Left ventricle myocardium superior (tissue), 1 donor: ENCODE data around the gene ALOX15B. TPM values are rescaled to one million over a fixed set of nuclear protein-coding genes. Genes with fewer than 3 reads are reported as not detected.
"Not testable (repeated sequence)": the region's sequence is repeated elsewhere in the genome, so short reads cannot be mapped to it uniquely, and the experiment has no call there.

Experiments
- ATAC-seq: fragments of 200-7000 bp; cut with Tn5 transposase; one replicate; pipeline ENCODE4 v1.9.1; 2020; ENCODE audit warnings: mild to moderate bottlenecking, moderate library complexity
- DNase-seq: peaks from one replicate; pipeline ENCODE4 v3.0.0-alpha.2; 2020
- intact Hi-C: fragments of 100-400 bp; cut with micrococcal nuclease; formaldehyde crosslinking; loops from one replicate; pipeline ENCODE4 v1.11.0; 2022
- total RNA-seq: library from RNA; stranded (reverse); fragmentation: NEBNext Ultra II Directional; extraction: Animal tissue kit (Norgen Biotek cat#: 25700); gene quantifications from one replicate; pipeline ENCODE4 v1.2.1, GENCODE V29; 2021
- donor health status: DM: no; HTN: yes; CAD: no; lungs with severe emphysema.

Gene ALOX15B
- total RNA-seq, 1 donor from 2014 or later = not detected

- DNase-seq (peak; percentile 77), ATAC-seq (peak; percentile 74)
- intact Hi-C loops = no loop called here
These were observed 35.0 kb downstream of the ALOX15B start for GRCh38 chr17:8073627-8074484.

- DNase-seq = no peak
These were observed 35.7 kb downstream of the ALOX15B start for GRCh38 chr17:8074554-8074953.

GRCh38 chr17:8075081-8075480, 36.2 kb downstream of the ALOX15B start:
- ATAC-seq (no peak), DNase-seq (no peak)
- intact Hi-C loops = no loop called here

More at GRCh38 chr17:8074554-8074953, 35.7 kb downstream of the ALOX15B start:
- no peak for ATAC-seq
- intact Hi-C loops = no loop called here

- DNase-seq (no peak), ATAC-seq (no peak)
- intact Hi-C loops = no loop called here
These were observed 36.9 kb downstream of the ALOX15B start for GRCh38 chr17:8075574-8076342.

DNA sequence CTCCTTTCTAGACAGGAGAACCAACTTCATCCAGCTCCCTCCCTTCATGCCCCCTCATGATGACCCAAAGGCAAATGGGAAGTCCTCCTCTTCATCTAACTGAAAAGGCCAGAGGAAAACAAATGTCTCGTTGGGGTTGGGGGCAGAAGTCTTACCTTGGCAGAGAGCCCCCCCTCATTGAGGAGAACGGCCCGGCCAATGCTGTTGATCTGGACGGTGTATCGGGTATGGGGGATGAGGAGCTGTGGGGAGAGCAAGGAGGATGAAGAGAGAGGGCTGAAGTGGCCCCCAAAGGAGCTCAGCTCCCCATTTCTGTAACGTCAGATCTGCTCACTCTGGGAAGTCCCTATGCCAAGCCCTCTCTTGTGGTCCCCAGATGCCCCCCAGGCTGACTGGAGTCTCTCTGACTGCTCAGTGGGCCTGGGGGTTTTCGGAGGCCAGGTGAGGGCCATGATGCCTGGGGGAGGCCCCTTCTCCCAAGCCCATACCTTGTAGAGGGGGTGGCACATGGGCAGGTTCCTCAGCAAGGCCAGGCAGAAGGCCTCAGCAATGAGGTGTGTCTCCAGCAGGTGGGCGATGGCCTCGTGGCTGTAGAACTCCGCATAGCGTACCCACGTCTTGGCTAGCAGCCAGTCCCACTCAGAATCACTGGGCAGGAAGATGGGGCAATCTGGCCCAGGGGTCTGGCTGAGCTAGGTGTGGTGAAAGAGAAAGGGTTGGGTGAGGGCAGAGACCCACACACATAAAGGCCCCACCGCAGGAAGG, 37.8 kb downstream of the ALOX15B start:
- no peak for DNase-seq
- intact Hi-C loops = no loop called here

DNA sequence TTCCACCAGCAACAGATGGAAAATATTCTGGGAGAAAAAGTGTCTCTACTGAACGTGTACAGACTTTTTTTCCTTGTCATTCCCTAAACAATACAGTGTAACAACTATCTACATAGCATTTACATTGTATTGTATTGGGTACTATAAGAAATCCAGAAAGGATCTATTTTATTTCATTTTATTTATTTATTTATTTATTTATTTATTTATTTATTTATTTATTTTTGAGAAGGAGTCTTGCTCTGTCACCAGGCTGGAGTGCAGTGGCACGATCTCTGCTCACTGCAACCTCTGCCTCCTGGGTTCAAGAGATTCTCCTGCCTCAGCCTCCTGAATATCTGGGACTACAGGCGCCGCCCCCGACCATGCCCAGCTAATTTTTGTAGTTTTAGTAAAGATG, 39.1 kb downstream of the ALOX15B start:
- DNase-seq, intact Hi-C loops, ATAC-seq: not testable (repeated sequence)

More for the DNA sequence above, 37.8 kb downstream of the ALOX15B start:
- no peak for ATAC-seq

GRCh38 chr17:8079291-8080207, 40.7 kb downstream of the ALOX15B start:
- intact Hi-C loops = no loop called here
- DNase-seq (peak; percentile 83), ATAC-seq (peak; percentile 95)

DNA sequence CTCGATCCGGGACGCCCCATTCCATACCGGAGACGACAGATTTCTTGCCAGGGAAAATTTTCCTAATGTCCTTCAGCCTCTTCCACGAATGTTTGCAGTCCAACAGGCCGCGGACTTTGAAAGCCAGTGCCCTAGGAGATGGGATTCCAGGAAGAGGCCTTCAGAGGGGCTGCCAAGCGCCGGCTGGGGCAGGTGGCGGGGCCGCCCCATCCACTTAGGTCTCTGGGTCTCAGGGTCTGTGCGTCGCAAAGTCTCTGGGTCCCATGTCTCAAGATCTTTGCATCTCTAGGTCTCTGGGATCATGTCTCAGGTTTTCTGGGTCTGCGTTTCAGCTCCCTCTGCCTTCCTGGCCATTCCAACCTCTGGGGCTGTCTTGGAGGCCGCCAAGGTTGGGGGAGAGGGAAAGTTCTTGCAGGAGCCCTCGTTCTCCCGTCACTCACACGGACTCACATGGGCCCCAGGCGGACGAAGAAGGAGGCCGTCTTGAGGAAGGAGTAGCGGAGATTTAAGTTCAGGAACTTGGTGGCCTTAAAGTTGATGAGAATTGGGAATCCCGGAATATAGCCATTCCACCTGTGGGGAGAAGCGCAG, 41.4 kb downstream of the ALOX15B start:
- intact Hi-C loops = no loop called here
- peak; percentile 30 for ATAC-seq

GRCh38 chr17:8080799-8081219, 42.0 kb downstream of the ALOX15B start:
- no peak for DNase-seq
- ATAC-seq = no peak
- intact Hi-C loops = no loop called here

More for the DNA sequence above, 41.4 kb downstream of the ALOX15B start:
- DNase-seq = no peak

DNA sequence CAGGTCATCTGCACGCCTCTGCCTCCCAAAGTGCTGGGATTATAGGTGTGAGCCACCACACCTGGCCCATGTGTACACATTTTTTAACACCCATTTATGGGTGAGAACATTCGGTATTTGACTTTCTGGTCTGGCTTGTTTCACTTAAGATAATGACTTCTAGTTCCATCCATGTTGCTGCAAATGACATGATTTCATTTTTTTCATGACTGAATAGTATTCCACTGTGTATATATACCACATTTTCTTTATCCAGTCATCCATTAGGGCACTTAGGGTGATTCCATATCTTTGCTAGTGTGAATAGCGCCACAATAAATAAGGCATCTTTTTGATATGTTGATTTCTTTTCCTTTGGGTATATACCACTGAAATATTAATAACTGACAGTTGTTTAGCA, 43.0 kb downstream of the ALOX15B start:
- intact Hi-C loops = no loop called here
- DNase-seq = no peak
- ATAC-seq = no peak

GRCh38 chr17:8082292-8082691, 43.4 kb downstream of the ALOX15B start:
- no peak for DNase-seq
- intact Hi-C loops = no loop called here
- ATAC-seq = no peak

DNA sequence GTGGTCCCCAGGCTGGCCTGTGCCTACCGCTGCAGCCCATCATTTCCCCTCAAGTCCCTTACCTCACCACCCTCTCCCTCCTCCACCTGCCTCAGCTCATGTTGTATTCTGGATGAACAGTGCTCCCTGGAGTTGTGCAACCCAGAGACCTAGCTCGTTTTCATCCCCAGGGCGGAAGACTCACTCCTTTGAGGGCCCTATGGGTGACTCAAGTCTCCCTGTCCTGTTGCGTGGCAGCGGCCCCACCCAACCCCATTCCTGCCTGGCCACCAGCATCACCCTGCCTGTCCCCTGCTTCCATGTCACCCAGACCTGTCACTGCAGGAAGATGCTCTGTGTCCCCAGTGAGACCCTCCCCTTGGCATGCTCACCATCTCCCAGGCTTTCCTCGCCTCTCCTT, 45.4 kb downstream of the ALOX15B start:
- no peak for DNase-seq

GRCh38 chr17:8087075-8087951, 48.5 kb downstream of the ALOX15B start, which contains the start of gene ALOX12B:
Gene ALOX12B (minus strand): TSS chr17:8087716. CDS start chr17:8087442, 274 bp downstream.
- DNase-seq (no peak), ATAC-seq (no peak)
- intact Hi-C loops = no loop called here

More for the DNA sequence above, 45.4 kb downstream of the ALOX15B start:
- ATAC-seq = no peak
- intact Hi-C loops = no loop called here

- DNase-seq (no peak), ATAC-seq (no peak)
- intact Hi-C loops = no loop called here
These were observed 49.0 kb downstream of the ALOX15B start for GRCh38 chr17:8087952-8088230.

DNA sequence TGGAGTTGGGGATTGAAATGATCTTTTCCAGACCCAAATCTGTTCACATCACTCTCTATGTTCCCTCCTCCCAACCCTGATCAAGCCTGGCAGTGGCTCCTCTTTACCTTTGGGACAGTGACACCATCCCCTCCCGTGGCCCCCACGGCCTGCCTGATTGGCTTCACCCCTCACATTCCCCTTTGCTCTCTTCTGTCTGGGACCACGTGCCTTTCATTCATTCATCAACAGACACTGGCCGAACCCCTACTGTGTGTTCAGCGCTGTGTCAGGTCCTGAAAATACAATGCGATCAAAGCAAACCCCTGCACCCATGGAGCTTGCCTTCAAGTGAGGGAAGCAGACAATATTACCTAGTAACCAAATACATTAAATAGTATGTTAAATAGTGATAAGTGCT, 50.9 kb downstream of the ALOX15B start:
- DNase-seq (no peak), ATAC-seq (no peak)
- intact Hi-C loops = no loop called here

GRCh38 chr17:8091033-8091687, 52.3 kb downstream of the ALOX15B start:
- DNase-seq (no peak), ATAC-seq (no peak)
- intact Hi-C loops = no loop called here

- DNase-seq = no peak
- no peak for ATAC-seq
- intact Hi-C loops = no loop called here
These were observed 56.5 kb downstream of the ALOX15B start for GRCh38 chr17:8095361-8095760.
